HEK293 (cell line): ENCODE data around the gene C6orf136.

ENCODE experiments used
- HOXC10 ChIP-seq: sonication (generic); formaldehyde crosslinking; IDR thresholded peaks from 2 replicates; pipeline ENCODE4 v1.8.1; 2023; ENCODE audit warnings: mild to moderate bottlenecking, missing genetic modification reagents
- IKZF3 ChIP-seq: fragments of 450-650 bp; IDR thresholded peaks from 2 replicates; pipeline ENCODE4 v1.5.0; 2018; ENCODE audit warnings: missing biosample characterization, mild to moderate bottlenecking, missing genetic modification characterization, moderate library complexity
- KLF1 ChIP-seq: fragments of 450-650 bp; formaldehyde crosslinking; IDR thresholded peaks from 2 replicates; pipeline ENCODE4 v1.5.1; 2016; ENCODE audit warnings: missing biosample characterization, missing genetic modification characterization
- SP2 ChIP-seq: fragments of 450-650 bp; formaldehyde crosslinking; IDR thresholded peaks from 2 replicates; pipeline ENCODE4 v1.5.1; 2016; ENCODE audit warnings: missing biosample characterization, missing genetic modification characterization
- ZBTB21 ChIP-seq: fragments of 450-650 bp; formaldehyde crosslinking; IDR thresholded peaks from 2 replicates; pipeline ENCODE4 v1.5.1; 2017; ENCODE audit warnings: missing biosample characterization, missing genetic modification characterization
- ZNF132 ChIP-seq: fragments of 450-650 bp; formaldehyde crosslinking; IDR thresholded peaks from 2 replicates; pipeline ENCODE4 v1.5.1; 2017; ENCODE audit warnings: missing biosample characterization, missing genetic modification characterization, borderline replicate concordance
- ZNF175 ChIP-seq: fragments of 450-650 bp; formaldehyde crosslinking; IDR thresholded peaks from 2 replicates; pipeline ENCODE4 v1.5.1; 2016; ENCODE audit warnings: missing biosample characterization, missing genetic modification characterization
- ZNF184 ChIP-seq: fragments of 450-650 bp; IDR thresholded peaks from 2 replicates; pipeline ENCODE4 v1.5.1; 2018; ENCODE audit warnings: missing biosample characterization, mild to moderate bottlenecking, missing genetic modification characterization
- ZNF202 ChIP-seq: fragments of 450-650 bp; formaldehyde crosslinking; IDR thresholded peaks from 2 replicates; pipeline ENCODE4 v1.5.1; 2016; ENCODE audit warnings: missing biosample characterization, missing genetic modification characterization, borderline replicate concordance
- ZNF223 ChIP-seq: fragments of 450-650 bp; formaldehyde crosslinking; IDR thresholded peaks from 2 replicates; pipeline ENCODE4 v1.5.1; 2016; ENCODE audit warnings: missing biosample characterization, missing genetic modification characterization
- ZNF266 ChIP-seq: fragments of 450-650 bp; formaldehyde crosslinking; IDR thresholded peaks from 2 replicates; pipeline ENCODE4 v1.5.1; 2016; ENCODE audit warnings: missing biosample characterization, missing genetic modification characterization, low read depth
- ZNF391 ChIP-seq: fragments of 450-650 bp; formaldehyde crosslinking; IDR thresholded peaks from 2 replicates; pipeline ENCODE4 v1.5.1; 2016; ENCODE audit warnings: low read depth, missing biosample characterization, missing genetic modification characterization, borderline replicate concordance
- ZNF510 ChIP-seq: fragments of 450-650 bp; formaldehyde crosslinking; IDR thresholded peaks from 2 replicates; pipeline ENCODE4 v1.5.1; 2018; ENCODE audit warnings: mild to moderate bottlenecking, missing genetic modification characterization, missing biosample characterization; ENCODE audit not compliant: insufficient replicate concordance
- ZNF555 ChIP-seq: fragments of 450-650 bp; formaldehyde crosslinking; conservative IDR thresholded peaks from 2 replicates; pipeline ENCODE4 v1.5.1; 2017; ENCODE audit warnings: missing biosample characterization, mild to moderate bottlenecking, missing genetic modification characterization, inconsistent platforms
- ZNF626 ChIP-seq: fragments of 450-650 bp; sonication (Bioruptor Pico); formaldehyde crosslinking; IDR thresholded peaks from 2 replicates; pipeline ENCODE4 v1.5.1; 2018; ENCODE audit warnings: missing biosample characterization, missing genetic modification characterization, inconsistent platforms
- ZNF701 ChIP-seq: fragments of 450-650 bp; formaldehyde crosslinking; IDR thresholded peaks from 2 replicates; pipeline ENCODE4 v1.5.1; 2016; ENCODE audit warnings: missing biosample characterization, missing genetic modification characterization
- ZNF777 ChIP-seq: fragments of 450-650 bp; formaldehyde crosslinking; IDR thresholded peaks from 2 replicates; pipeline ENCODE4 v1.5.1; 2017; ENCODE audit warnings: missing biosample characterization, missing genetic modification characterization, borderline replicate concordance
- ZNF830 ChIP-seq: fragments of 450-650 bp; IDR thresholded peaks from 2 replicates; pipeline ENCODE4 v1.5.0; 2018; ENCODE audit warnings: missing biosample characterization, missing genetic modification characterization, low read depth, mild to moderate bottlenecking, moderate library complexity
- ZNF843 ChIP-seq: fragments of 450-650 bp; formaldehyde crosslinking; IDR thresholded peaks from 2 replicates; pipeline ENCODE4 v1.5.1; 2016; ENCODE audit warnings: missing biosample characterization, missing genetic modification characterization
- TF ChIP-seq, protein P1 (sequence below): fragments of 450-650 bp; formaldehyde crosslinking; IDR thresholded peaks from 2 replicates; pipeline ENCODE4 v1.5.1; 2016; ENCODE audit warnings: missing biosample characterization, missing genetic modification characterization
- TF ChIP-seq, protein P2 (sequence below): fragments of 450-650 bp; formaldehyde crosslinking; IDR thresholded peaks from 2 replicates; pipeline ENCODE4 v1.5.1; 2016; ENCODE audit warnings: missing biosample characterization, missing genetic modification characterization
- TF ChIP-seq, protein P3 (sequence below): fragments of 450-650 bp; formaldehyde crosslinking; IDR thresholded peaks from 2 replicates; pipeline ENCODE4 v1.5.1; 2016; ENCODE audit warnings: missing biosample characterization, missing genetic modification characterization
- TF ChIP-seq, protein P4 (sequence below): fragments of 450-650 bp; formaldehyde crosslinking; IDR thresholded peaks from 2 replicates; pipeline ENCODE4 v1.5.1; 2016; ENCODE audit warnings: missing biosample characterization, missing genetic modification characterization
- TF ChIP-seq, protein P5 (sequence below): fragments of 450-650 bp; formaldehyde crosslinking; IDR thresholded peaks from 2 replicates; pipeline ENCODE4 v1.5.1; 2016; ENCODE audit warnings: missing biosample characterization, missing genetic modification characterization

Gene C6orf136

DNA sequence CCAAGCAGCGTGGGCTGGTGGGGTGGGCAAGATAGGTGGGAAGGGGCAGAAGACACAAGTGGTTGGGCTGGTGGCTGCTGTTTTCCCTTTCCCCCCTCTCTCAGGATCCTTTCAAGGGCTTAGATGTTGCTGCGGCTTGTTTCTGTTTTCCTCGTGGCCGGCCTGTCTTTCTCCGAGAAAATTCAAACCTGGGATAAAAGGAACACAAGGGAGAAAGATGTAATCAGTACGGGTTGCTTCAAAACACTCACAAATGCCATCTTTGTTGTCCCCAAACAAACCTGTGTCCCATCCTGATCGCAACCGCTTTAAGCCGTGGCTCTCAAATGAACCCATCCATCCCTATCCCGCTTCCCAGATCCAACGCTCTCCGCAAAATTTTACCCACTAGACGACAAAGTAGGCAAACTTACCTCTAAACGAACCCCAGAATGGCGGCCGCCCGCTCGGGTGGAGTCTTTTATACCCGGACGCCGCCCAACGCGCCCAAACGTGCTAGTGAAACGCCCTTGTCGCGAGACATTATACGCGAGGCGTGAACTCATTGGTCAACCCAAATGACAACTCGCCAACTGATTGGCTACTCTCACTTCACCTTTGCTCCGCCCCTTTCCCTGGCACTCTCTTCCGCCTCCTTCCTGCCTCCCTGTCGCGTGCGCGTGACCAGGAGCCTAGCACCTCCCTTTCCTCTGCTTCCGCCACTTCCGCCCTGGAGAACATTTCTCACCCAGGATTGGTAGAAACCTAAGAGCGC, 29.9 kb upstream of the C6orf136 start, which contains the start of gene PPP1R10 (continued):
- TF ChIP-seq, protein P1, sequence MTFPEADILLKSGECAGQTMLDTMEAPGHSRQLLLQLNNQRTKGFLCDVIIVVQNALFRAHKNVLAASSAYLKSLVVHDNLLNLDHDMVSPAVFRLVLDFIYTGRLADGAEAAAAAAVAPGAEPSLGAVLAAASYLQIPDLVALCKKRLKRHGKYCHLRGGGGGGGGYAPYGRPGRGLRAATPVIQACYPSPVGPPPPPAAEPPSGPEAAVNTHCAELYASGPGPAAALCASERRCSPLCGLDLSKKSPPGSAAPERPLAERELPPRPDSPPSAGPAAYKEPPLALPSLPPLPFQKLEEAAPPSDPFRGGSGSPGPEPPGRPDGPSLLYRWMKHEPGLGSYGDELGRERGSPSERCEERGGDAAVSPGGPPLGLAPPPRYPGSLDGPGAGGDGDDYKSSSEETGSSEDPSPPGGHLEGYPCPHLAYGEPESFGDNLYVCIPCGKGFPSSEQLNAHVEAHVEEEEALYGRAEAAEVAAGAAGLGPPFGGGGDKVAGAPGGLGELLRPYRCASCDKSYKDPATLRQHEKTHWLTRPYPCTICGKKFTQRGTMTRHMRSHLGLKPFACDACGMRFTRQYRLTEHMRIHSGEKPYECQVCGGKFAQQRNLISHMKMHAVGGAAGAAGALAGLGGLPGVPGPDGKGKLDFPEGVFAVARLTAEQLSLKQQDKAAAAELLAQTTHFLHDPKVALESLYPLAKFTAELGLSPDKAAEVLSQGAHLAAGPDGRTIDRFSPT (tag by site-specific recombination) = no peak
- TF ChIP-seq ZNF555 (tag by site-specific recombination) (no peak), ZNF184 (tag by site-specific recombination) (no peak; the same call in 1 of the 2 replicates), ZNF777 (tag by site-specific recombination) (peak; percentile 40; the same call in 1 of the 2 replicates), ZNF830 (tag by site-specific recombination) (no peak), ZNF223 (tag by site-specific recombination) (no peak), ZNF391 (peak; percentile 95), ZNF510 (tag by site-specific recombination) (no peak), ZNF626 (tag by site-specific recombination) (no peak), ZNF132 (tag by site-specific recombination) (no peak), HOXC10 (CRISPR knock-in tag) (no peak), ZNF202 (tag by site-specific recombination) (no peak), SP2 (peak; percentile 100), IKZF3 (peak; percentile 70), ZNF843 (peak; percentile 75), KLF1 (peak; percentile 99), ZBTB21 (tag by site-specific recombination) (no peak), ZNF701 (tag by site-specific recombination) (no peak), ZNF175 (tag by site-specific recombination) (no peak), ZNF266 (tag by site-specific recombination) (no peak)
- TF ChIP-seq, protein P2, sequence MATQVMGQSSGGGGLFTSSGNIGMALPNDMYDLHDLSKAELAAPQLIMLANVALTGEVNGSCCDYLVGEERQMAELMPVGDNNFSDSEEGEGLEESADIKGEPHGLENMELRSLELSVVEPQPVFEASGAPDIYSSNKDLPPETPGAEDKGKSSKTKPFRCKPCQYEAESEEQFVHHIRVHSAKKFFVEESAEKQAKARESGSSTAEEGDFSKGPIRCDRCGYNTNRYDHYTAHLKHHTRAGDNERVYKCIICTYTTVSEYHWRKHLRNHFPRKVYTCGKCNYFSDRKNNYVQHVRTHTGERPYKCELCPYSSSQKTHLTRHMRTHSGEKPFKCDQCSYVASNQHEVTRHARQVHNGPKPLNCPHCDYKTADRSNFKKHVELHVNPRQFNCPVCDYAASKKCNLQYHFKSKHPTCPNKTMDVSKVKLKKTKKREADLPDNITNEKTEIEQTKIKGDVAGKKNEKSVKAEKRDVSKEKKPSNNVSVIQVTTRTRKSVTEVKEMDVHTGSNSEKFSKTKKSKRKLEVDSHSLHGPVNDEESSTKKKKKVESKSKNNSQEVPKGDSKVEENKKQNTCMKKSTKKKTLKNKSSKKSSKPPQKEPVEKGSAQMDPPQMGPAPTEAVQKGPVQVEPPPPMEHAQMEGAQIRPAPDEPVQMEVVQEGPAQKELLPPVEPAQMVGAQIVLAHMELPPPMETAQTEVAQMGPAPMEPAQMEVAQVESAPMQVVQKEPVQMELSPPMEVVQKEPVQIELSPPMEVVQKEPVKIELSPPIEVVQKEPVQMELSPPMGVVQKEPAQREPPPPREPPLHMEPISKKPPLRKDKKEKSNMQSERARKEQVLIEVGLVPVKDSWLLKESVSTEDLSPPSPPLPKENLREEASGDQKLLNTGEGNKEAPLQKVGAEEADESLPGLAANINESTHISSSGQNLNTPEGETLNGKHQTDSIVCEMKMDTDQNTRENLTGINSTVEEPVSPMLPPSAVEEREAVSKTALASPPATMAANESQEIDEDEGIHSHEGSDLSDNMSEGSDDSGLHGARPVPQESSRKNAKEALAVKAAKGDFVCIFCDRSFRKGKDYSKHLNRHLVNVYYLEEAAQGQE (tag by site-specific recombination) = no peak; the same call in 1 of the 2 replicates
- TF ChIP-seq, protein P3, sequence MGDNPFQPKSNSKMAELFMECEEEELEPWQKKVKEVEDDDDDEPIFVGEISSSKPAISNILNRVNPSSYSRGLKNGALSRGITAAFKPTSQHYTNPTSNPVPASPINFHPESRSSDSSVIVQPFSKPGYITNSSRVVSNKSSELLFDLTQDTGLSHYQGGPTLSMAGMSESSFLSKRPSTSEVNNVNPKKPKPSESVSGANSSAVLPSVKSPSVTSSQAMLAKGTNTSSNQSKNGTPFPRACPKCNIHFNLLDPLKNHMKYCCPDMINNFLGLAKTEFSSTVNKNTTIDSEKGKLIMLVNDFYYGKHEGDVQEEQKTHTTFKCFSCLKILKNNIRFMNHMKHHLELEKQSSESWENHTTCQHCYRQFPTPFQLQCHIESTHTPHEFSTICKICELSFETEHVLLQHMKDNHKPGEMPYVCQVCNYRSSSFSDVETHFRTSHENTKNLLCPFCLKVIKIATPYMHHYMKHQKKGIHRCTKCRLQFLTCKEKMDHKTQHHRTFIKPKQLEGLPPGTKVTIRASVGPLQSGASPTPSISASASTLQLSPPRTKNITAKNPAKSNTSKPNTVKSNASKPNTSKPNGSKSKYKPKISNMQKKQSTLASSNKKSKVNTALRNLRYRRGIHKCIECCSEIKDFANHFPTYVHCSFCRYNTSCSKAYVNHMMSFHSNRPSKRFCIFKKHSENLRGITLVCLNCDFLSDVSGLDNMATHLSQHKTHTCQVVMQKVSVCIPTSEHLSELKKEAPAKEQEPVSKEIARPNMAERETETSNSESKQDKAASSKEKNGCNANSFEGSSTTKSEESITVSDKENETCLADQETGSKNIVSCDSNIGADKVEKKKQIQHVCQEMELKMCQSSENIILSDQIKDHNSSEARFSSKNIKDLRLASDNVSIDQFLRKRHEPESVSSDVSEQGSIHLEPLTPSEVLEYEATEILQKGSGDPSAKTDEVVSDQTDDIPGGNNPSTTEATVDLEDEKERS (tag by site-specific recombination) = peak; percentile 21; the same call in 1 of the 2 replicates
- TF ChIP-seq, protein P4, sequence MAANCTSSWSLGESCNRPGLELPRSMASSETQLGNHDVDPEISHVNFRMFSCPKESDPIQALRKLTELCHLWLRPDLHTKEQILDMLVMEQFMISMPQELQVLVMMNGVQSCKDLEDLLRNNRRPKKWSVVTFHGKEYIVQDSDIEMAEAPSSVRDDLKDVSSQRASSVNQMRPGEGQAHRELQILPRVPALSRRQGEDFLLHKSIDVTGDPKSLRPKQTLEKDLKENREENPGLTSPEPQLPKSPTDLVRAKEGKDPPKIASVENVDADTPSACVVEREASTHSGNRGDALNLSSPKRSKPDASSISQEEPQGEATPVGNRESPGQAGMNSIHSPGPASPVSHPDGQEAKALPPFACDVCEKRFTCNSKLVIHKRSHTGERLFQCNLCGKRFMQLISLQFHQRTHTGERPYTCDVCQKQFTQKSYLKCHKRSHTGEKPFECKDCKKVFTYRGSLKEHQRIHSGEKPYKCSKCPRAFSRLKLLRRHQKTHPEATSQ = peak; percentile 59; the same call in 1 of the 2 replicates
- TF ChIP-seq, protein P5, sequence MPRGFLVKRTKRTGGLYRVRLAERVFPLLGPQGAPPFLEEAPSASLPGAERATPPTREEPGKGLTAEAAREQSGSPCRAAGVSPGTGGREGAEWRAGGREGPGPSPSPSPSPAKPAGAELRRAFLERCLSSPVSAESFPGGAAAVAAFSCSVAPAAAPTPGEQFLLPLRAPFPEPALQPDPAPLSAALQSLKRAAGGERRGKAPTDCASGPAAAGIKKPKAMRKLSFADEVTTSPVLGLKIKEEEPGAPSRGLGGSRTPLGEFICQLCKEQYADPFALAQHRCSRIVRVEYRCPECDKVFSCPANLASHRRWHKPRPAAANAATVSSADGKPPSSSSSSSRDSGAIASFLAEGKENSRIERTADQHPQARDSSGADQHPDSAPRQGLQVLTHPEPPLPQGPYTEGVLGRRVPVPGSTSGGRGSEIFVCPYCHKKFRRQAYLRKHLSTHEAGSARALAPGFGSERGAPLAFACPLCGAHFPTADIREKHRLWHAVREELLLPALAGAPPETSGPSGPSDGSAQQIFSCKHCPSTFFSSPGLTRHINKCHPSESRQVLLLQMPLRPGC (tag by site-specific recombination) = peak; percentile 82
